ENCODE data around the gene IGF1.
"Not testable (repeated sequence)": the region's sequence is repeated elsewhere in the genome, so short reads cannot be mapped to it uniquely, and the experiment has no call there.

Gene IGF1

DNA sequence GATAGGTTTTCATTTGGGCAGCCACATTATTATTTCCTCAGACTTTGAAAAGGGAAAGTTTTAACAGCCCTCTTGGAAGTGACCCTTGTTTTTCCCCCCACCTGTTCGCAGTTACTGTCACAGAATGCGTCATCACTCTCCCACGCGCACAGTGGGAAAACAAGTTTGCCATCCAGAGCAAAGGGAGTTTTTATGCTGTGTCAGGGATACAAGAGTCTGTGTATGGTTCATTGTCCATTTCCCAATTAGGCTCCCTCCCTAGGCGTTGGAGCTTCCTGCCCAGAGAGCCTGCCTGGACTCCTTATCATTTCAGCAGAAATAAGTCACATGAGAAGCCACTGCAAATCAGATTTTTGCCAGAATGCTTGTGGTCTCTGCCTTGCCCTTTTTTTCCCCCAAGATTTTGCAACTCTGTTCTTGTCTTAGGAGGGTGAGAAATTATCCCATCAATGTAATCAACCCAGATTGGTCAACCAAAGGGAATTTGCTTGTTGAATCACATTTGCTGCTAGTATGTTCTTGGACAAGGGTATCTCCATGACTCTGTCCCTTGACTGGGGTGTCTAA is 104.1 kb downstream of the IGF1 start:
- DNase-seq = no peak

DNA sequence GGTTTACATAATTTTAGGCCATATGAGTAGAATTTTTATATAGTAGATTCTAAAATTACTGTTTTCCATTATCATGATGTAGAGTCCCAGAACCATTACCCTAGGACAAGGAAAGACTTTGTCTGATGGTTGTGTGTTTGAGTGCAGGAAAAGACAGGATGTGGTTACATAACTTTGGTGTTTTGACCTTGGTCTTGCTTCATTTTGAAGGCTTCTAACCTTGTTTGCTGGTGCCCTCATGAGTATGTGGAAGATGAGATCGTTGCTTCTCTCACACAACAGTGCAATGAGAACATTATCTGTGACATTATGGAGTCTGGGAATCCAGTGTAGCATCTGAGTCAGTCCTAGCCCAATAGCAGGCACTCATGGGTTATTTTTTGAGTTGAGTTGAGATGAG is 106.2 kb downstream of the IGF1 start:
- no peak for DNase-seq

DNA sequence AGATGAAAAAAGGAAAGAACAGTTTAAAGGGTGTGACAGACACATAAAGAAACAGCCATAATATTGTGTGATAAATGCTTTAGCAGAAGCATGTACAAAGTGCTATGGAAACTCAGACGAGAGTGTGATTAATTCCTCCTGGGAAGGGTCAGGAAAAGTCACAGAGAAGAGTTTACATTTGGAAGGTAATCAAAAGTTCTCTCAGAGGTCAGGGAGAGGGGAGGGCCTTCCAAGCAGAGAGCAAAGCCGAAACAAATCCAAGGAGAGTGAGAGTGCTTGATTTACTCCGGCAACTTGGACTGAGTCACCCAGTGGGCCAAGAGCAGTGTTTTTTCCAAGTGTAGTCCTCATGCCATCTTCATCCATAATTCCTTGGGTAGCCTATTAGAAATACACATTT is 108.3 kb downstream of the IGF1 start:
- DNase-seq = no peak

DNA sequence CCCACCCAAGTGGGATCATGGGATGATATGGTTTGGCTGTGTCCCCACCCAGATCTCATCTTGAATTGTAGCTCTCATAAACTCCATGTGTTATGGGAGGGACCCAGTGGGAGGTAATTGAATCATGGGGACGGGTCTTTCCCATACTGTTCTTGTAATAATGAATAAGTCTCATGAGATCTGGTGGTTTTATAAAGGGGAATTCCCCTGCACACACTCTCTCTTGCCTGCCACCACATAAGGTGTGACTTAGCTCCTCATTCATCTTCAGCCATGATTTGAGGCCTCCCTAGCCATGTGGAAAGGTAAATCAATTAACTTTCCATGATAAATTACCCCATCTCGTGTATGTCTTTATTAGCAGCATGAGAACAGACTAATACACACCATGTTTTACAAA is 109.2 kb downstream of the IGF1 start:
- DNase-seq = no peak

DNA sequence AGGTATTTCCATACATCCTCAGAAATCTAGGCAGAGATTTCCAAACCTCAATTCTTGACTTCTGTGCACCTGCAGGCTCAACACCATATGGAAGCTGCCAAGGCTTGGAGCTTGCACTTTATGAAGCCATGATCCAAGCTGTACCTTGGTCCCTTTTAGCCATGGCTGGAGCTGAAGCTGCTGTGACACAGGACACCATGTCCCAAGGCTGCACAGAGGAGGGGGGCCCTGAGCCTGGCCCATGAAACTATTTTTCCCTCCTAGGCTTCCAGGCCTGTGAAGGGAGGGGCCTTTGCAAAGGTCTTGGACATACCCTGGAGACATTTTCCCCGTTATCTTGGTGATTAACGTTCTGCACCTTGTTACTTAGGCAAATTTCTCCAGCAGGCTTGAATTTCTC is 110.5 kb downstream of the IGF1 start:
- DNase-seq = no peak

DNA sequence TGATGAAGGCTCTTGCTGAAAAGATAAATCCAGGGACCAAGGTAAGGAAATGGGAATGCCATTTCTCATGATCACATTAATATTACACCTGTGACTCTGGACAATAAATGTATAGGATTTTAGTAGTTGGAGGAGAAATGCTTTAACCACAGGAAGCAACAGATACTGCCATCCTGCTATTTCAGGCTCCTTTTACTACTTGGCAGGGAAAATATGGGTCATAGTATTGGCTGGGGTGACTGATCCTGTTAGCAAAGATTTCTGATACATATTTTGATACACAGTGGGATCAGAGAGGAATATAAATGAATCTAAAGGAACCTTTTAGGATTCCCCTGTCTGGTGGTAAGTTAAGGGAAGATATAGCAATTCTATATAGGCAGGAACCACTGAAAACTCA is 115.0 kb downstream of the IGF1 start:
- no peak for DNase-seq

DNA sequence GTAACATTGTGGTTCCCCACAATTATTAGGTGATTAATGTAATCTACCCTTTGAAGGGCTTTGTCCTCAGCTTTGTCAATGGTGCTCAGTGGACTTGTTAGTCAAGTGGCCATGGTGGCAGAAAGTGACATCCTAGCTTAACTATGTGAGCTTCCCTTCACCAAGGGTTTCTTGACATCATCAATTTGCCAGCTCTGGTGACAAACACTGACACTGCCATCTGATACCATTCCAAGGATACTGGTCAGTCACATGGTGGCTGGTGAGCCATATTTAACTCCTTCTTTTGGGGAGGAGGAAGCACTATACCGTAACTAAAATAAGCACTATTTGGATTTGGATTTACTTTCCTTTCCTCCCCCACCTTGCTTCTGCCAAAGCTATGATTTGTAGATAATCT is 115.7 kb downstream of the IGF1 start:
- DNase-seq = no peak

DNA sequence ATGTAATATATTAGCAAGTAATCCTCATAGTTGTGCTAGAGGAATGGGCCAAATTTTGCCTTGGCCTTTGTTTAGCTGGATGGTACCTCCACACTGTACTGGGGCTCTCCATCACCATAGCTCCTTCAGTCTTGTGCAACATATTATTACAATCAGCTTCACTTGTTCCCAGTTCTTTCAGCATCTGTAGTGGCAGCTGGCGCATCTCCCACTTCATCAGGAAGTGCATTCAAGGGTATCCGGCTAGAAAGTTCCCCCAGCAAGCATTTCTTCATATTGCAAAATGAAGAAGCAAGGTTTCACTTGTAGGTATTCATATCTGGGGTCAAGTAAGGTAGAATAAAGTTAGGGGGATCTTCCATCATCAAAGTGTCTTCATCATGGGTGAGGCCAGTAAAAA is 123.7 kb downstream of the IGF1 start:
- no peak for DNase-seq

DNA sequence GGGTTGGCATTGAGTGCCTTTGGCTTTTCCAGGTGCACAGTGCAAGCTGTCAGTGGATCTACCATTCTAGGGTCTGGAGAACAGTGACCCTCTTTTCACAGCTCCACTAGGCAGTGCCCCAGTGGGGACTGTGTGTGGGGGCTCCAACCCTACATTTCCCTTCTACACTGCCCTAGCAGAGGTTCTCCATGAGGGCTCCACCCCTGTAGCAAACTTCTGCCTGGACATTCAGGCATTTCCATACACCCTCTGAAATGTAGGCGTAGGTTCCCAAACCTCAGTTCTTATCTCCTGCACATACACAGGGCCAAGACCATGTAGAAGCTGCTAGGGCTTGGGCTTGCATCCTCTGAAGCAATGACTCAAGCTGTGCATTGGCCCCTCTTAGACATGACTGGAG is 126.1 kb downstream of the IGF1 start:
- not testable (repeated sequence) for DNase-seq

DNA sequence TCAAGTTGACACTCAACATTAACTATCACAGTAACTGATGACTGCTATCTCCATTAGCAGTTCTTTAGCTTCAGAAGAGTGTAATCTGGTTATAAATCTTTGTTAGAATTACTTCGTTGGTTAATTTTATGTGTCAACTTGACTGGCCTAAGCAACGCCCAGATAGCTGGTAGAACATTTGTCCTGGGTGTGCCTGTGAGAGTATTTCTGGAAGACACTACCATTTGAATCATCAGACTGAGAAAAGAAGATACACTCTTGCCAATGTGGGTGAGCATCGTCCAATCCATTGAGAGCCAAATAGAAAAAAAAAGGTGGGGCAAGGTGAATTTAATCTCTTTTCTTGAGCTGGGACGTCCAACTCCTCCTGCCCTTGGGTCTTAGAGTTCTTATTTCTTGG is 129.0 kb downstream of the IGF1 start:
- DNase-seq = no peak

DNA sequence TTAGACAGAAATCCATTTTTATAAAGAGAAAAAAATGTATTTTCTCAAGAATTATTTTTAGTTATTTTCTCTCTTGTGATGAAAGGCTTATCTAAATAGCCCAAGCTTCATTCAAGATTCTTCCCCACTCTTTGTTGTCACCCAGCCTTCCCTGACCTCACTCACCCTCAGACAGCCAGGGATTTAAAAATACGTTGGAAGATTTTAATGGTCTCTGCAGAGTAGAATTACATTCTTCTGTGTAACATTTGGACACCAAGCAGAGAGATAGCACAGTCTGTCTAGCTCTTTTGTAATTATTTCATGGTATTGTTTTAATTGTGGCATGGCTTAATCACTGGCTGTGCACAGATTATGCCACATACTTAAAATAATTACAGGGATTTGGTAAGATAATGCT is 130.3 kb downstream of the IGF1 start:
- DNase-seq = no peak

DNA sequence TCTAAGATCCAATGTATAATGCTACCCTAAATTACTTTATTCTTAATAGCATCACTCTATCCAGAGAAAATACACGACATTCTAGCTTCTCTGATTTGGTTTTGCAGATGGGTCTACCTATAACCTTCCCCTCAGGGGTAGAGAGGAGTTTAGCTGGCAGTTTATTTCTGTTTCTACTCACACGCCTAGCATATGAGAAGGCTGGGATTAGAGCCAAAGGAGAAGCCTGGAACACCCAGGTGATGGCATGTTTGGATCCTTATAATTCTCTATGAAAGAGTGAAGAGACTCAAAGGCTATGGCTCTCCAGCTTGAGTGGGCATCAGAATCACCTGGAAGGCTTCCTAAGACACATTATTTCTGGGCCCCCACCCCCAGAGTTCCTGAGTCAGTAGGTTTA is 131.3 kb downstream of the IGF1 start:
- no peak for DNase-seq

DNA sequence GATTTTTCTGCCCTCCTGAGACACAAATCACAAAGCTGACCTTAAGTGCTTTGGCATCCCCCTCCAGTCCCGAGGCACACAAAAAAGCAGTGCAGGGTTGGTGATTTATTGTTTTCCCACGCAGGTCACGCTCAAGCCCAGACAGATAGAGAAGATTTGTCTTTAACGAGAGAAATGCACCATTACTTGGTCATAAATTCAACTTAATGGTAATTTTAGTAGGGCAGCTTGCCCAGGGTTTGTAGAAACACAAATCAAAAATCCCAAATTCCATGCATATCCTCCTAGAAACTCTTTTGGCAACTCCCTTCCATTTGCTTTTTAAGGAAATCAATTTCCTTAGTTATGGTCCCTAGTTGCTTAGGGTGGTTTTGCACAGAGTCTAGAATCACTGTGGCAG is 132.6 kb downstream of the IGF1 start:
- no peak for DNase-seq
